HUES6 (cell line): ENCODE measurements around the gene TNFRSF4.
"Not testable (repeated sequence)": the region's sequence is repeated elsewhere in the genome, so short reads cannot be mapped to it uniquely, and the experiment has no call there.

Experiments
- H3K27ac ChIP-seq: 2 replicates; pipeline ENCODE4 v1.7.0; 2013; ENCODE audit warnings: low read depth, mild to moderate bottlenecking, low read length, inconsistent platforms
- H3K27me3 ChIP-seq: 2 replicates; pipeline ENCODE4 v1.6.1; 2013; ENCODE audit warnings: low read length; ENCODE audit not compliant: control insufficient read depth, insufficient read depth
- H3K36me3 ChIP-seq: 2 replicates; pipeline ENCODE4 v1.6.1; 2013; ENCODE audit warnings: low read length; ENCODE audit not compliant: control insufficient read depth, insufficient read depth
- H3K4me1 ChIP-seq: 2 replicates; pipeline ENCODE4 v1.6.1; 2013; ENCODE audit warnings: low read length; ENCODE audit not compliant: control insufficient read depth, insufficient read depth
- H3K4me3 ChIP-seq: 2 replicates; pipeline ENCODE4 v1.5.1; 2013; ENCODE audit warnings: low read depth, low read length
- H3K9ac ChIP-seq: one replicate; pipeline ENCODE4 v1.6.1; 2013; ENCODE audit warnings: mild to moderate bottlenecking, low read length
- H3K9me3 ChIP-seq: 2 replicates; pipeline ENCODE4 v1.6.1; 2013; ENCODE audit warnings: low read depth, low read length; ENCODE audit not compliant: control insufficient read depth, insufficient read depth

The TNFRSF4 gene

DNA sequence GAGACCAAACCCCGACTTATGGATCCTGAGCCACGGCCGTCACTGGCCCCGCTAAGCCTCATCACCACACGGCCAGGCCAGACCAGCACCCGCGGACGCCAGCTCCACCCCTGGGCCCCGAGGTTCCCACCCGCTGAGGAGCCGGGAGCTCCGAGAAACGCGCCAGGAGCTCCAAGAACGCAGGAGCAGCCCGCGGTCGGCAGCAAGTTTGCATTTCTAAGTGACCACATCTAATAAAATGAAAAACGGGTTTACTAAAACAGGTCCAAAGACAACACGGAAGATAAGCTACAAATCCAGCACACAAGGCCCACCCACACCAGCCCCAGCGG, 40.7 kb upstream of the TNFRSF4 start:
- H3K27me3 ChIP-seq, result no peaks in the 10 kb centered on the region
- H3K36me3 ChIP-seq, result peaks cover 58% of the 10 kb centered on the region
- no peaks in the 10 kb centered on the region for H3K9me3 ChIP-seq
- H3K4me1 ChIP-seq, result peaks cover 15% of the 10 kb centered on the region
- H3K4me3 ChIP-seq, result no peak overlapping the region
- H3K27ac ChIP-seq, result no peak overlapping the region
- no peak overlapping the region for H3K9ac ChIP-seq

DNA sequence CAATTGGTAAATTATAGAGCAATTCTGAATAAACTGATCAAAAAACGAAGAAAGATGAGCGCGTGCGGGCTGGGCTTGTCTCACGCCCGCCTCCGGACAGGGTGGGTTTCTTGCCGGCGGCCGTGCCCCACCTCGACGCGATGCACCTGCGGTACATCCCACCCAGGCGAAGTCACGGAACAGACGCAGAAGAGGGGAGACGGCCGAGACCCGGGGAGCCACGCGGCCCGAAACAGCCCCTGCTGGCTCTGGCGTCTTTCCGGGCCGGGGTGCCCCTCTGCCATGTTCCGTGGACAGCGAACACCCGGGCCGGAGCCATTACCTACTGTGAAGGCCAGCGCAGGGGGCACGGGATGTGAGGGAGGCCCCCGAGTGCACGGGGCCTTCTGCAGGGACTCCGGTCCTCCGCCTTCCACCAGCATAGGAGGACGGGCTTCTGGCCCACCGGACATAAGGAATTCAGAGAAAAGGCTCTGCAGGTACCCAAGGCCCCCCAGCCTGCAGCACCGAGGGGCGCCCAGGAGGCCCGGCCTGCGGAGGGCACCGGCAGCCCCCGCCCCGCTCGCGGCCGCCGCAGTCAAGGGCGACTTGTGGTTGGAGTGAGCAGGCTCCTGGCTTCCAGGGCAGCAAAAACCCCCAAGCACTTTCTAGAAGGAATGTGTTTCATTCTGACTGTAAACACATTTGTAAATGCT, 40.2 kb upstream of the TNFRSF4 start:
- no peaks in the 10 kb centered on the region for H3K27me3 ChIP-seq
- H3K9ac ChIP-seq, result no peak overlapping the region
- H3K4me1 ChIP-seq, result peaks cover 14% of the 10 kb centered on the region
- H3K4me3 ChIP-seq, result no peak overlapping the region
- peaks cover 54% of the 10 kb centered on the region for H3K36me3 ChIP-seq
- no peaks in the 10 kb centered on the region for H3K9me3 ChIP-seq
- H3K27ac ChIP-seq, result no peak overlapping the region

DNA sequence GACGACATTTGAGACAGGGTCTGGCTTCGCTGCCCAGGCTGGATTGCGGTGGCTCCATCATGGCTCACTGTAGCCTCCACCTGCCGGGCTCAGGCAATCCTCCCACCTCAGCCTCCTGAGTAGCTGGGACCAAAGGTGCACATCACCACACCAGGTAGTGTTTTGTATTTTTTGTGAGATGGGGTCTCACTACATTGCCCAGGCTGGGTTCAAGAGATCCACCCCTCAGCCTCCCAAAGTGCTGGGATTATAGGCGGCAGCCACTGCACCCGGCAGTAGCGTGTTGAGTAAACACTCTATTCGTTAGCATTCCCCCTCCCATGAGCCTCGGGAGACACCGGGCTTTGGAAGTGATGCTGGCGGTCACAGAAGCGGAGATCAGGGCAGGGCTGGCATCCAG, 39.4 kb upstream of the TNFRSF4 start:
- Histone ChIP-seq H3K9me3 (no peaks in the 10 kb centered on the region), H3K4me3 (no peak overlapping the region), H3K27ac (no peak overlapping the region), H3K4me1 (peaks cover 7% of the 10 kb centered on the region), H3K27me3 (no peaks in the 10 kb centered on the region), H3K36me3 (peaks cover 50% of the 10 kb centered on the region), H3K9ac (no peak overlapping the region)

DNA sequence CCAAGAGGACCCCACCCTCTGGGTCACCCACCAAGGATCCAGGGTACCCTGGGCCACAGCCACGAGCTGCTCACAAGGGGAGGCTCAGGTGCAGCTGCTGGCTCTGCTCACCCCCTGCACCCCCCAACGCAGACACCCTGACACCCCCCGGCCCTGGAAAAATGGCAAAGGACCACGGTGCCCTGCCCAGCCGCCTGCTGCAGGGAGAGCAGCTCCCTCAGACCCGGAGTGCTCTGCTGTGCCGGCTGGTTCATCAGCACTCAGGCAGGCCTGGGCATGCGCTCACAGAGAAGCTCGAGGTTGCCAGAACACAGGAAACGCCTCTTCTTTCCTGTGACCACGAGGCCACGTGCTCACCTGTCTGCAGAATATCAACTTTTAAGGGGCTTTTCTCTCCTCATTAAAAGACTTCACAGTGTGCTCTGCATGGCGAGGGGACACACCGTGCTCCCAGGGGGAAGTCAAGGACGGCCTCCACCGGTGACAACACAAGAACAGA, 36.9 kb upstream of the TNFRSF4 start:
- no peaks in the 10 kb centered on the region for H3K9me3 ChIP-seq
- peak overlapping the region; percentile 47; the same call in 1 of the 2 replicates for H3K27ac ChIP-seq
- H3K36me3 ChIP-seq, result peaks cover 35% of the 10 kb centered on the region
- no peak overlapping the region for H3K9ac ChIP-seq
- no peak overlapping the region for H3K4me3 ChIP-seq
- peaks cover 4% of the 10 kb centered on the region; the same call in 1 of the 2 replicates for H3K4me1 ChIP-seq
- peaks cover 20% of the 10 kb centered on the region for H3K27me3 ChIP-seq

DNA sequence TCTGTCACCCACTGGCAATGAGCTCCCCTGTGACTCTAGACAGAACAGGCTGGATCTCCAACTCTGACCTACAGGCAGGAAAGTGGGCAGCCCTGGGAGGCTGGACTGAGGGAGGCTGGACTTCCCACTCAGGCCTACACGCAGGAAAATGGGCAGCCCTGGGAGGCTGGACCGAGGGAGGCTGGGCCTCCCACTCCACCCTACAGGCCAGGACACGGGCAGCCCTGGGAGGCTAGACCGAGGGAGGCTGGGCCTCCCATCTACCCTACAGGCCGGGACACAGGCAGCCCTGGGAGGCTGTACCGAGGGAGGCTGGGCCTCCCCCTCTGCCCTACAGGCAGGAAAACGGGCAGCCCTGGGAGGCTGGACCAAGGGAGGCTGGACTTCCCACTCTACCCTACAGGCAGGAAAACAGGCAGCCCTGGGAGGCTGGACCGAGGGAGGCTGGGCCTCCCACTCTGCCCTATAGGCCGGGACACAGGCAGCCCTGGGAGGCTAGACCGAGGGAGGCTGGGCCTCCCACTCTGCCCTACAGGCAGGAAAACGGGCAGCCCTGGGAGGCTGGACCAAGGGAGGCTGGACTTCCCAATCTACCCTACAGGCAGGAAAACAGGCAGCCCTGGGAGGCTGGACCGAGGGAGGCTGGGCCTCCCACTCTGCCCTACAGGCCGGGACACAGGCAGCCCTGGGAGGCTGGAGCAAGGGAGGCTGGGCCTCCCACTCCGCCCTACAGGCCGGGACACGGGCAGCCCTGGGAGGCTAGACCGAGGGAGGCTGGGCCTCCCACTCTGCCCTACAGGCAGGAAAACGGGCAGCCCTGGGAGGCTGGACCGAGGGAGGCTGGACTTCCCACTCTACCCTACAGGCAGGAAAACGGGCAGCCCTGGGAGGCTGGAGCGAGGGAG, 34.3 kb upstream of the TNFRSF4 start:
- H3K4me3 ChIP-seq, H3K9me3 ChIP-seq, H3K27ac ChIP-seq, H3K9ac ChIP-seq, H3K36me3 ChIP-seq, H3K4me1 ChIP-seq: not testable (repeated sequence)
- H3K27me3 ChIP-seq, result peaks cover 21% of the 10 kb centered on the region

DNA sequence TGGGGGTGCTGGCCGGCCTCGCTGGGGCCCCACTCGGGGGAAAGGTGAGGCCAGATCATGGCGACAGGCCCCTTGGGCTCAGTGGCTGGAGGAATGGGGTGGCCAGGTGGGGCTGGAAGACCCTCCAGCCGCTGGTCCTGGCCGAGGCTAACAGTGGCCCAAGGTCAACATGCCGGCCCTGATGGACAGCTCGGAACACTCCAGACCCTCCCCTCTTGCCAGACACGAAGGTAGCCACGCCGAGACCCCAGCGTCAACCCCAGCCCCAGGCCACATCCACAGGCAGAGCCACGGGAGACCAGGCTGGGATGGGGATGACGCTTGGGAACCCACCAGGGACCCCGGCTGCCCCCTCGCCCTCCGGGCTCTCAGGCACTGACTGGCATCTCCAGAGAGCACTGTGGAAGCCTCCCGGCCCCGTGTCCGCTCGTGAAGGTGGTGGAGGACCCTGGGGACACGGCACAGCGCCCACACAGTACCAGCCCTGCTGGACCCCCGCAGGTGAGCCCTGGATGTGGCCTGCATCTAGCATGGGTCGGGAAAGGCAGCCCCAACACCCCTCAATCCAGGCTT, 33.5 kb upstream of the TNFRSF4 start:
- no peak overlapping the region for H3K9ac ChIP-seq
- H3K4me3 ChIP-seq, result peak overlapping the region; percentile 39; the same call in 1 of the 2 replicates
- peaks cover 21% of the 10 kb centered on the region for H3K27me3 ChIP-seq
- peaks cover 7% of the 10 kb centered on the region; the same call in 1 of the 2 replicates for H3K4me1 ChIP-seq
- H3K9me3 ChIP-seq, result no peaks in the 10 kb centered on the region
- H3K27ac ChIP-seq, result no peak overlapping the region
- H3K36me3 ChIP-seq, result peaks cover 1% of the 10 kb centered on the region

DNA sequence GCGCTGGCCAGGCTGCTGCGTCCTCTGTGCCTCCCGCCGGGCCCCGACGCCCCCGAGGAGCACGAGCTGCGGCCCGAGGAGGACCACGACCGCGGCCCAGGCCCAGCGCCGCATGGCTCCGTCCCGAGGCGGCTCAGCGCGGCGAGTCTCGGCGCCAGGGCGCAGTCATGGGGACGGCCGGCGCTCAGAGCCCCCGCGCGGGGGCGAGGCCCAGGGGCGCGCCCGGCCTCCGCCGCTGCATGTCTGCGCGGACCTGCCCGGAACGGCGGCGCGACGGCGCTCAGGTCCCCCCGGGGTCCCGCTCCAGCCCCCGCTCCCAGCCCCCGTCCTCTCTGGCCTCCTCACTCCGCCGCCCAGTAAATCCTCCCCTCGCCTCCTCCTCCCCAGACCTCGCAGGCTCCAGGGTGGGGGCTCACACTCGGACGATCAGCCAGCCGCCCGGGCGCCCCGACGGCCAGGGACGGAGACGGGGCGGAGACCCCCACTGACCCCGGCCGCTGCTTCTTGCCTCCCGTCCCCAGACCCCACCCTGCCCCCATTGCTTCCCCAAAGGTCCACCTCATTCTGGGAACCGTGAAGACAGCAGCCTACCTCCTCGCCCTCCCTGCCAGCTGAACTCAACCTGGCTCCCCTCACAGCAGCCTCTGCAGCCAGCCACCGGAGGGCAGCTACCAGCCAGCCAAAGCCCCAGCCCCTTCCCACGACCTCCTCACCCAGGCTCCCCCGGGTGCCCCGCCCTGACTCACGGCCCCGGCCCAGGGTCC, 32.8 kb upstream of the TNFRSF4 start, which contains the start of gene C1QTNF12:
Gene C1QTNF12, minus strand, starts transcription at position 146 of the 764 bp plus-strand sequence. Its CDS starts 32 bp downstream, at position 114.
- H3K27me3 ChIP-seq, result peaks cover 21% of the 10 kb centered on the region
- H3K36me3 ChIP-seq, result no peaks in the 10 kb centered on the region
- peaks cover 7% of the 10 kb centered on the region; the same call in 1 of the 2 replicates for H3K4me1 ChIP-seq
- peak within 1 kb of the TSS; percentile 39 for H3K4me3 ChIP-seq
- H3K27ac ChIP-seq, result no peak within 1 kb of the TSS
- peak within 1 kb of the TSS; percentile 48 for H3K9ac ChIP-seq
- no peaks in the 10 kb centered on the region for H3K9me3 ChIP-seq

DNA sequence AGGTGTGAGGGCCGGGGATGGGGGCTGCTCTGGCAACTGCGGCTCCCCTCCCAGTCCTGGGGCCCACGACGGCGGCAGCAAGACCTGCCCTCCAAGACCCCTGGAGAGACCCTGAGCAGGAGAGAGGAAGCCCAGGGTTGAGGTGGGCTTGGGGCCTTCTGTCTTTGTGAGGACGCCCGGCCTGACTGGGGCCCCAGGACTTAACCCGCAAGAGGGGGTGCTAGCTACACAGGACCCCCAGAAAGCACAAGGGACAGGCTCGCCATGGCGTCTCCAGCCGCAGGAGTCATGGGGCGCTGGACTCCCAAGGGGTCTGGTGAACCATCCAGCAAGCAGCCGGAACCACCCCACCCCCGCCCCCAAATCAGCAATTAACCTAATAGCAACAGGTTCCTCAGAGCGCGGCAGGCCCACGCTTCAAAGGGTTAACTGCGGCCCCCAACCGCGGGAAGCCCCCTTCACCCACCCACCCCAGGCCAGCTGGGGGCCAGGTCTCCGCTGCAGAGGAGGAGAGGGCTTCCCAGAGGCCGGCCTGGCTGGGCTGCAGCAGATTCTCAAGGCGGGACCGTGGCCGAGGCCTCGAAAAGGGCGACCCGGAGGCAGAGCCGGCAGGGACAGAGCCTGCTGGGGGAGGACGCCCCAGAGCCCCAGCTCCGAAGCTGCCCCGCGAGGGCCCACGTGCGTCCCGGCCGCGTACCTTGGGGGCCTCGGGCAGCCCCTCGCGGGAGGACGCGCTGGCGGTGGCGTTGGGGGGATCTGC, 32.0 kb upstream of the TNFRSF4 start:
- H3K9ac ChIP-seq, result peak overlapping the region; percentile 48
- peaks cover 21% of the 10 kb centered on the region for H3K27me3 ChIP-seq

DNA sequence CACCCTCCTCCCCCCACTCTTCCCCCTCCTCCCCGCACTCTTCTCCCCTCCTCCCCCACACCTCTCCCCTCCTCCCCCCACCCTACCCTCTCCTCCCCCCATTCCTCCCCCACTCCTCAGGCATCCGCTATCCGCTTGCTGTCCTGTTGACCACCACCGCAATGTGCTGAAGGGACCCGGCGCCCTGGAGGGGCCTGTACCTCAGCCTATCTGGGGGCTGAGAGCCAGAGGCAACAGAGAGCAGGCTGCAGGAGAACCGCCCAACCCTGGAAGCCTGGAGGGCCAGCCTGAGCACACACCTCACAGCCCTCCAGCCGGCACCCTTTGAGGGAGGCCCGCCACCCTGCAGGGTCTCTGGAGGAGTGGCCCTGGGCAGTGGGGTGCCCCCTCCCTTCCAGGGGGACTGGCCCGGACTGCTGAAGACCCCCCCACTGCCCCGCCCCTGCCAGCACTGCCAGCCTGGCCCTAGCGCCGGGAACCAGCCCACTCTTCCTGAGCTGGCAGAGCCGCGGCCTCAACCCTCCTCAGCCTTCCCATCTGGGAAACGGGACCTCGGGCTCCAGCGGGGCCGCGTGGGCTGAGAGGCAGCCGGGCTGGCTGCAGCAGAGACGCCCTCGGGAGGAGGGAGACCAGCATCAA, 31.3 kb upstream of the TNFRSF4 start:
- no peaks in the 10 kb centered on the region for H3K9me3 ChIP-seq
- peaks cover 21% of the 10 kb centered on the region for H3K27me3 ChIP-seq
- no peak overlapping the region for H3K27ac ChIP-seq
- H3K9ac ChIP-seq, result no peak overlapping the region
- H3K36me3 ChIP-seq, result no peaks in the 10 kb centered on the region
- H3K4me3 ChIP-seq, result no peak overlapping the region
- peaks cover 7% of the 10 kb centered on the region; the same call in 1 of the 2 replicates for H3K4me1 ChIP-seq

More for the DNA sequence above, 32.0 kb upstream of the TNFRSF4 start:
- Histone ChIP-seq H3K36me3 (no peaks in the 10 kb centered on the region), H3K4me3 (peak overlapping the region; percentile 39), H3K4me1 (peaks cover 7% of the 10 kb centered on the region; the same call in 1 of the 2 replicates), H3K9me3 (no peaks in the 10 kb centered on the region), H3K27ac (no peak overlapping the region)
